GM21529 (cell line): ENCODE measurements around the gene PRKAR1B.

ENCODE experiments used
- ATAC-seq: cut with Tn5 transposase; IDR thresholded peaks from one replicate; pipeline ENCODE4 v1.9.1; 2021; ENCODE audit not compliant: unreplicated experiment

The PRKAR1B gene

DNA sequence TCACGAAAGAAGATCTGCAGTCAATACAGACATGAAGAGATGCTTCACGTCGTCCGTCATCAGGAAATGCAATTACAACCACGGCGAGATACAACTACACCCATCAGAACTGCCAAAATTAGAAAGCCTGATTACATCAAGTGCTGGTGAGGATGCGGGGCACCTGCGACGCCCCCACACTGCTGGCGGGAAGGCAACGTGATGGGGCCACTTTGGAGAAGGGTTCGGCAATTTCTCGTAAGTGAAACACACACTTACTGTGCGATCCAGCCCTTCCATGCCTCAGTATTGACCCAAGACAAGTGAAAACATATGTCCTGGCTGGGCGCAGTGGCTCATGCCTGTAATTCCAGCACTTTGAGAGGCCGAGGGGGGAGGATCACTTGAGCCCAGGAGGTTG is 181.6 kb downstream of the PRKAR1B start:
- ATAC-seq, result no peak

DNA sequence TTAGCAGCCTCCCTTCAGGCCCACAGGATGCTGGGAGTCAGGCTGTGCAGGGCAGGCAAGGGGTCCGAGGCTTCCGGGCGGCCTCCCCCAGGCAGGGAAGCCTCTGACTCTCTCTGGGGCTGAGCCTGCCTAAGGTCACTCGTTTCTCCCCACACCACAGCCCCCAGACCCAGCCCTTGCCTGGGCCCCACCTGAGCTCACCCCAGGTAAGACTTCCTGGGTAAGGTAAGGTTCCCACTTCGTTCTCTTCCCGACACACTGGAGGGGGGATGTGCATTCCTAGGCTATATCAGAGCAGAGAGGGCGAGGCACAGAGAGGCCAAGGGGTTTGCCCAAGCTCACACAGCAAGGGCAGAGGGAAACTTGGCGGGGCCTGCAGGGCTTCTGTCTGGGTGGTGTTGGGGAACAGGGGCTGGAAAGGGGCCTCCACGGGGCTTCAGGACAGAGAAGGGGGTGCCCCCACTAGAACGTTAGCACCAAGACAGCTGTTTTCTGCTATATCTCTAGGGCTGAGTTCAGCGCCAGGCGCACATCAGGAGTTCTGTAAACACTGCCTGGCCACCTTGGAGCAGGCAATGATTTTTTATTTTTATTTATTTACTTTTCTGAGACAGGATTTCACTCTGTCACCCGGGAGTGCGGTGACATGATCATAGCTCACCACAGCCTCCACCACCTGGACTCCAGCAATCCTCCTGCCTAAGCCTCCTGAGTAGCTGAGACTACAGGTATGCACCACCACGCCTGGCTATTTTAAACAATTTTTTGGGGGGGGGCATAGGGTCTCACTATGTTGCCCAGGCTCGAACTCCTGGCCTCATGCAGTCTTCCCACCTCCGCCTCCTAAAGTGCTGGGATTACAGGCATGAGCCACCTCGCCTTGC is 182.5 kb downstream of the PRKAR1B start:
- no peak for ATAC-seq

DNA sequence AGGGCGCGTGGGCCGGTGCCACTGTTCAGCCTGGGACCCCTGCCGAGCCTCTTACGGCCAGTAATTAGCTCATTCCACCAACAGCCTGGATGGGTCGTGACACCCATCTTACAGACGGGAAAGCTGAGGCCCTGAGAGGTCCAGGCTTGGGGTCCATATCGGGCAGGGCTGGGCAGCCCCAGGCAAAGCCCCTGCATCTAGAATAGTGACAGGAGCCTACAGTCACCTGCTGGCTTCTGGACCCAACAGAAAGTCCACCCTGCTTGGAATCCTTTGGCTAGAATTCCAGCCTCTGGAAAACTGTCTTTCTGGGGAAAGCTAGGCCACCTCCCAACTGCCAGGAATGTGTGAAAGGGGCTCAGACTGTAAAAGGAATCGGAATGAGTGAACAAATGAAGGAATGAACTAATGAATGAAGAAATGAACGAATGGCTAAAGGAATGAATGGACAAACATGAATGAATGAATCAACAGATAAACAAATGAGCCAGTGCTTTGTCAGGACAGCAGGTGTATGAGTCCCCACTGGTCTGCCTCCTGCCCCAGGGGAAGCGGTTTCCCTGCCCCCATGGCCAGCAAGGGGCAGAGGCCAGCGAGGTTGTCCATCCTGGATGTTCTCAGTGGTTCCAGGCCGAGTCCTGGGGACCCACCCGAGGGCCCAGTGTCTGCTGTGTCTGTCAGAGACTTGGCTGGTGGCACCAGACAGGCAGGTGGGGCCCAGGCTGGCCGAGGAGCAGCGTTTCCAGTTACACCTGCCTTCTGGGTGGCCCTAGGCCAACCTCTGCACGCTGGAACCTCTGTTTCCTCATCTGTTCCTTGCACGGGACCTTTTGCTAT is 183.4 kb downstream of the PRKAR1B start:
- ATAC-seq, result no peak

DNA sequence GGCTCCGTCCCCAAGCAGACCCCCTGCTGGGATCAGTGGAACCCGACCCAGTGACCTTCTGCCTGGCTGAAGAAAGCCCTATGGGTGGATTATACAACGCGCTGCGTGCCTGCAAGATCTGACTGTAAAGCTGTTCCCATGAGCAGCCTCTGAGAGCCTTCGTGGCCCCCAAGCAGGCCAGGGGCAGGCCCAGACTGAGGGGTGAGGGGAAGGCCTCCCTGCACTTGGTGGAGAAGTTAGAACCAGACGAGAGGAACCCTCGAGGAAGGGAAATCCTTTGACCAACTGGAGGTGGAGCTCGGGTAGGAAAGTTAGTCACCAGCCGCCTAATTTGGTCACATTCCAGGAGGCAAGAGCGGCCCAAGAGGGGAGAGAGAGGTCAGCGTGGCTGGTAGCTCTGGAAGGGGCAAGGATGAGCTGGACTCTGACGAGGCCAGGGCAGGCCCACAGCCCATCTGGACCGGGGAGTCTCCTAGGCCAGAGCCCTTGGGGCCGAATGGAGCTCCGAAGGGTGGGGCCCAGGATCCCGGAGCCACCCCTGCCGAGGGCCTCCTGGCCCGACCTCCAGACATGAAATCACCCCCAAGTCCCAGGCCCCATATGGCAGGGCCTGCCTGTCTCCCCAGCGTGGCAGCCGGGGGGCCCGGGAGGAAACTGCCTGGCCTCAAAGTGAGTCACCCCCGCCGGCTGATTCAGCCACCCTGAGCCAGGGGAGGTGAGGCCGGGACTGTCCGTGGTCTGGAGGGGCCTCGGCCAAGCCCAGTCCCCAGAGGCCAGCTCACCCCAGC is 184.2 kb downstream of the PRKAR1B start:
- ATAC-seq, result no peak

DNA sequence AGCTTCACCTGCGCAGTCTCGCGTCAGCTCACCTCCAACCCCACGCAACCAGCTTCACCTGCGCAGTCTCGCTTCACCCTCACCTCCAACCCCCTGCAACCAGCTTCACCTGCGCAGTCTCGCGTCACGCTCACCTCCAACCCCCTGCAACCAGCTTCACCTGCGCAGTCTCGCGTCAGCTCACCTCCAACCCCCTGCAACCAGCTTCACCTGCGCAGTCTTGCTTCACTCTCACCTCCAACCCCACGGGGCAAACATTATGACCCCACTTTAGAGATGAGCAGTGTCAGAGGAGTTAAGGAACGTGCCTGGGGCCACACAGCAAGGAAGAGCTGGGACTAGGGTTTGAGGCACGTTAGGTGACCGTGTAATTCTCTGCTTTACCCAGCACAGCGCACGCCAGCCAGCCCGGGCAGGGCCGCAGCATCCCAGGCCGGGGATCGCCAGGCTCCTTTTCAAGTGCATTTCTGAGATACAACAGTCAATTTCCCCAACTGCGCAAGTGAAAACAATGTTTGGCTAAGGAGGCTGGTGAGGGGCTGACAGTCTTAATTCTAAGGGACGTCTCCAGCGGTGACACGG is 184.9 kb downstream of the PRKAR1B start:
- ATAC-seq, result no peak

DNA sequence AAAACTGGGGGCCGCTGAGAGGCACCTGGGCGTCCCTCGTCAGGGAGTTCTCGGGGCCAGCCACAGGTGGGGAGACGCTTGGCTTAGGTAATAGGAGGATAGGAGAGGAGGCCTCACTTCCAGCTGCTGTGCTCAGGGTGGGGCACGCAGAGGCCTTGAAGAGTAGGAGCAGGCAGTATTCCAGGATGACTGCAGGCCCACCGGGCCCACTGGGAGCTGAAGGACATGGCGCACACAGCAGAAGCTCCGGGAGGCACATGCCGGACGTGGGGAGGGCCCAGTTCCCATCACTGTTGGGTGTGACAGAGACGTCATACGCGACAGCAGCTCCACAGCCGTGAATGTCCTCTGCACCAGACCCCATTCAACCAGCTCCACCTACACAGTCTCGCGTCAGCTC is 185.4 kb downstream of the PRKAR1B start:
- ATAC-seq, result no peak

DNA sequence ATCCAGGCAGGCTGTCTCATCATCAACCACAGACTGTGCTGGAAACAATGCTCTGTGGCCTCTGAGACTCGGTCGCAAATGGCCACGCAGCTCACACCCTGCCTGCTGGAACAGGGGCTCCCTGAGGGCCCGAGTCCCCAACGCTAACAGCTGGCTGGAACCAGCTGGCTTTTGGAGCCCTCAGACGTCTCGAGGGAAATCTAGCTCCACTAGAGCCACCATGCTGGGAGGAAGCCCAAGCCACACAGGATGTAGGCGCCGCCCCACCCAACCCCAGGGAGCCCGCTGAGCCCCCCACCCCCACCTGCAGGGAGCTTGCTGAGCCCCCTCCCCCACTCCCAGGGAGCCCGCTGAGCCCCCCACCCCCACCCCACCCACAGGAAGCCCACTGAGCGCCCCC is 186.1 kb downstream of the PRKAR1B start:
- no peak for ATAC-seq

DNA sequence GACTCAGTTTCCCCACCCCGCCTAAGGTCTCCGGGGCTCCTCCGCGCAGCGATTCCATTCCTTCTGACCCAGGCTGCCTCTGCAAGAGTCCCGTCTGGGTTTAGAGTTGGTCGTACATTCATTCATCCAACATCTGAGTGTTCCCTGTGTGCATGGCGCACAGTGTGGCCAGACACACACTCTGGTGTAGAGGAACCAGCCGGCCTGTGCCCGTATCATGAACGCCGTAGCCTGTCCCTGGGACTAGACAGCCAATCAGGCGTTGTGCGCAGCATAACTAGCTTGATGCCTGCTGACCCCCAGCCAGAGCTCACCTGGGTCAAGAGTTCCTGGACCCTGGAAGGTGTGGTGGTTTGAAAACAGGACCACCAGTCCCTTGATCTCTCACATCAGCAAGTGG is 186.5 kb downstream of the PRKAR1B start:
- ATAC-seq, result no peak

DNA sequence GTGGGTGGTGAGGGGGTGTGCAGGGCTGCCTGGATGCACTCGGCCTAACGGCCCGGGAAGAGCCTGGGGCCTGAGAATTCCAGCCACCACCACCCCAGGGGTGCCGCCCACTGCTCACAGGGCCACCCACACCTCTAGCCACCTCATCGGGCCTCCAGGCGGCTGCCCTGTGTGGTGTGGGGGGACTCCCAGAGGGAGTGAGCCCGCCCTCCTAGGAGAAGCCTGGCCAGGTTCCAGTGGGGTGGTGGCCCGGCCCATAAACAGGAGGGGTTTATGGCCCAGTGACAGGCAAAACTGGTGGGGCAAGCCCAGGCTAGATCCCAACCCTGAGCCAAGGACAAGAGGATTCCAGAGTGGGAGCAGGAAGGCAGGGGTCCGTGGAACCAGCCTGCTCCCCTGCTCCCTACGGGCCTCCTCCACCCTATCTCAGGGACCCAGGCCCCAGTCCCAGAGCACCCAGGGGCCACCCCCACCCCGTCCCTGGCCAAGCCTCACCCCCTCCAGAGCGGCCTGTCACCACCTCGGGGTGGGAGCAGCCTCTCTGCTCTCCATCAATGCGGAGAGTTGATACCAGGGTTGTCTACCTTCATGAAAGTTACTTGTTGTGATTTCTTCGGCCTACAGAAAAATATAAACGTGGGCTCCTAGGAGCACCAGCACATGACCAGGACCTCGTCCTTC is 187.2 kb downstream of the PRKAR1B start:
- ATAC-seq, result no peak

DNA sequence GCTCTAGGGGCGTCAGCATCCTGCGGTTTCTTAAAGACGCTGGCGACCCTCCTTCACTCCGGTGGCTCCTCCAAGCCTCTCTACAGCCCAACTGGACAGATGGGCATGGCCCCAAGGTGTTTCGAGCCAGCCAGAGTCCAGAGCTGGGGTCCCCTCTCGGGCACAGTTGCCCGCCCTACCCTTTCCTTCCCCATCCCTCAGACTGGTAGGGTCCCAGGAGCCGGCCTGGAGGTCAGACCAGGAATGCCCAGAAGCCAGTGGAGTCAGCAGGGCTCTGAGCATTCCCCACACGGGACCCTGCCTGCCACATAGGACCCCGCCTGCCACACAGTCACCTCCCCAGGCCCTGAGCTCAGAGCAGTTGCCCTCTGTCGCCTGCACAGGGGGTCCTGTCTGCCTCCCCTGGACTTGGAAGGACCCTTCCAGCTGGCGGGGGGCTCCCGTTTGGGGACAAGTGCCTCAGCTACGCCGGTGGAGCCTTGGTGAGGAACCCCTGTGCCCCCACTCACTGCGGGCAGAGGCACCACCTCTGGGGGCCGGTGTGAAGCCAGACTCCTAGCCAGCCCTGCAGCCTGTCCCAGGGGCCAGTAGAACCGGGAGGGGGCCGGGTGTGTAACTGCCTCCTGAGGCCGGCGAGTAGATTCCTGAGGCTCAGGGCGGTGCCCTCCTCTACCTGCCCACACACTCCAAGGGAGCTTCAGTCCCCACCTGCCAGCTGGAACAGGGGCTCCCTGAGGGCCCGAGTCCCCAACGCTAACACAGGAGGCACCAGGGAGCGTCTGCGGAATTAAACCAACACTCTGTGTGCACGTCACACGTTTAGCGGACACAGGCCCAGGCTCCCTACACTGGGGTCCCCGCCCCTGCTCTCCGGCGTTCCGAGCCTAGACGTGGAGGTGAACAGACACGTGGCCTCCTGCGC is 188.1 kb downstream of the PRKAR1B start:
- ATAC-seq, result no peak

DNA sequence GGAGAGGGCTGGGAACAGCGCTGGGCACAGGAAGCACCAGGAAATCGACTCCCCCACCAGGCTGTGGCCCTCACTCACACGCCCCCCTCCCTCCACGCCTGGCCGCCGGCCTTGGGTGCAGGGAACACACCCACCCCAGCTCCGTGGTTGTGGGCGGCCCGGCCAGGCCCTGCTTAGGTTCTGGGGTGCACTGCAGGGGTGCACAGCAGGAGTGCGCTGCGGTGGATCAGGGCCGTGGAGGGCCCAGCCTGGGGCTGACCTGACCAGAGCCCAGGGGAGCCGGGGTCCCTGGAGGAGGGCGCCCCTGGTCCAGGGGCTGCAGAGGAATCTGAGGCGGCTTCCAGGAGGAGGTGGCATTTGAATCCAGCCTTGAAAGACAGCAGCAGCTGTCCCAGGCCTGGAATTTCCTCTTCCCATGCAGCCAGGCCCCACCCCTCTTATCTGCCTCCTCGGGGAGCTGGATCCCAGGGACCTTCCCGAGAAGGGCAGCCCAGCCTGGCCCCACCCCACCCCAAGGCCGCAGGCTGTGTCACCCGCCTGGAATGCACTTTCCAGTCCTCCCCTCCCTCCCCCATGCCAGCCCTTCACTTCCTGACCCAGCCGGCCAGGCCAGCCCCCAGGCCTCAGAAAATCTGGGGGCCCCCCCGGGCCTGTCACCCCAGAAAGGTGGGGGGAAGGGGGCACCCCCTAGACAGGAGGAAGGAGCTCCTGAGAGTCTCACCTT is 189.0 kb downstream of the PRKAR1B start:
- no peak for ATAC-seq

DNA sequence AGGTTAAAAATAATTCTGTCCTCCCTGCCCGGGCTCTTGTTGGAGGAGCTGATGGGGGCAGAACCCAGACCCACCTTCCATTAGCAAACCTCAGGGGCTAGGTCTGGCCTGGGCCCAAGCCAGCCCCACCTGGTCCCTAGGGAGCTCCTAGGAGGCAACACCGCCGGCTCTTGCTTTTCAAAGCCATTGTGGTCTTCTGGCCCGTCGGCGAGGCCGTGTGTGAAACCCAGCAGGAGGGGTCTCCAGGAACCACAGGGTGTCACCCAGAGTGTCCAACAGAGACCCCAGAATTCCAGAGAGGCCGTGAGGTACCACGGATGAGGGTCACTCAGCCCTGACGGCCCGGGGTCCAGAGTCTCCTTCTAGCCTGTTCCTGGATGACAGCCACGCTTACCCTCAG is 190.8 kb downstream of the PRKAR1B start:
- ATAC-seq, result no peak

DNA sequence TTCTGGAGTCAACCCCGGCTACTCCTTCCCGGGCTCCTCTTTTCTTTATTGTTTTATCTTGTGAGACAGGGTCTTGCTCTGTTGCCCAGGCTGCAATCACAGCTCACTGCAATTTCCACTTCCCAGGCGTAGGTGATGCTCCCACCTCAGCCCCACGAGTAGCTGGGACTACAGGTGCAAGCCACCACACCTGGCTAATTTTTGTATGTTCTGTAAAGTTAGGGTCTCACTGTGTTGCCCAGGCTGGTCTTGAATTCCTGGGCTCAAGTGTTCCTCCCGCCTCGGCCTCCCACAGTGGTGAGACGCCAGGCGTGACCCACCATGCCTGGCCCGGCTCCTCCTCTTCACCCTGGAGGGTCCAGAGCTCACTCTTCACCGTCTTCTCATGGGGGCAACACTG is 192.1 kb downstream of the PRKAR1B start:
- ATAC-seq, result no peak

DNA sequence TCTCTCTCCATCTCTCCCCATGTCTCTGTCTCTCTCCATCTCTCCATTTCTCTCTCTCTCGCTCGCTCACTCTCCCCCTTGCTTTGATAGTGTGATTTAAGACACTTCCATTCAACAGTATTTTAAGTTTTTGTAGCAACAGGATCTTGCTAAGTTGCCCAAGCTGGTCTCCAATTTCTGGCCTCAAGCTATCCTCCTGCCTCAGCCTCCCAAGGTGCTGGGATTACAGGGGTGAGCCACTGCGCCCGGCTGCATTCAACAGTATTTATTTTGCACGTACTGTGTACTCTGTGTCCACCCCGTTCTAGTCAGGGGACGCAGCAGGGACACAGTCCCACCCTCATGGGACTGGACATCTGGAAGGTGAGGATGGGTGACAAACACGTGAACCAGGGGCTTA is 193.0 kb downstream of the PRKAR1B start:
- ATAC-seq, result no peak

DNA sequence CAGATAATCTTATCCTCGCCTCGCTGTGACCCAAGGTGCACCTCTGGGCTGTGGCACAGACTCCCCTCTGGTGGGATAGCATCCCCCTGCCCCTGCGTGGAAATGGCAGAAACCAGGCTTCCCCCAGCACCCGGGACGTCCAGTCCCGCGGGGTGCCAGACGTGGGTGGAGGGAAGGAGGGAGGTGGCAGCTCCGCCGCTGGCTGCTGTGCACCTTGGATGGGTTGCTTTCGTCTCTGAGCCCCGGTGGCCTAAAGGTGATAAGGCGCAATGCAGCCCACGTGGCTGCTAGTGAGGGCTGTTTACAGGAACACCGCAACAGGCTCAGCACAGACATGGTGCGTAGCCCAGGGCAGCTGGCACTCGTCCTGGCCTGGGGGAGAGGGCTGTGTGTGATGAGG is 193.8 kb downstream of the PRKAR1B start:
- ATAC-seq, result no peak

DNA sequence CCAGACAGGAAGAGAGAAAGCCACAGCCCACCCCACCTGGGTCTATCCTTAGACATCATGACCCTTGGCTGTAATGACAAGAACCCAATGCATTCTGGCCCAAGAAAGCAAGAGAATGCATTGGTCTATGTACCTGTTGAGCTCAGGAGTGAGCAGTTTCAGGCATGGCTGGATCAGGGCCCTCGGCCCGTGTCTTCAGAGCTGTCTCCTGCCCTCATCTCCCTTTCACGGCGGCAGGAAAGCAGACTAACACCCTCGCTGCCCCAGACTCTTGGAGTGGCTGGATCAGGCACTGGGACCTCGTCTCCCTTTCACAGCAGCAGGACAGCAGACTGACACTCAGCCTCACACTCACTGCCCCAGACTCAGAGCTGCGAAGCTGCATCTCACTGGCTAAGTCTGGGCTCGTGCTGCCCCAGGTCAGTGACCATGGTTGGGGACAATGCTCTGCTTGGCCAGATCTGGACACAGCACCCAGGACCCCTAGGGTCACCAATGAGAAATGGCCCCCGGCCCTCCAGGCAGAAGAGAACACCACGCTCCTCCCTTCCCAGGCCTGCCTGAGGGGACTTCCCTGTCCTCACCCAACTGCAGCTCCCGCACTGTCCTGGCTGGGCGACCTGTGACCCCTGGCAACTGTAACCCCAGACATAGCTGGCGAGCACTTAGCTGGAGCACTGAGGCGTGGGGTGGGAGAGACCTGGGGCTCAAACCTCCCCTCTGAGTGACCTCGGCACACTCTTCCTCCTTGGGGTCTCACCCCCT is 194.5 kb downstream of the PRKAR1B start:
- no peak for ATAC-seq

DNA sequence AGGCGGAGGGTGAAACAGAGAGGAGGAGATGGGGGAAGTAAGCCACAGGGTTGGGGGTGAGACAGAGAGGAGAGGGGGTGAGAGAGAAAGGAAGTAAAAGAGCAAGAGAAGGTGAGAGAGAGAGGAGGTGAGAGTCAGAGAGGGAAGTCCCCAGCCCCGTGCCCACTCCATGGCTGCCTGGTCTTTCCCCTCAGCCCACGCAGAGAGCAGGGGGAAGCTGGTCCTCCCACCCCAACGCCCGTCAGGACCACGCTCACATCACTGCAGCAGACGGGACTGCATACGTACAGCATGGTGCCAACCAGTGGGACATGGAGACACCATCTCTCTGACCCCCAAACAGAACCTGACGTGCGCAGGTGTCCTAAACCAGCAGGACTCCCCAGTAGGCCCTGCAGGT is 195.3 kb downstream of the PRKAR1B start:
- ATAC-seq, result no peak

DNA sequence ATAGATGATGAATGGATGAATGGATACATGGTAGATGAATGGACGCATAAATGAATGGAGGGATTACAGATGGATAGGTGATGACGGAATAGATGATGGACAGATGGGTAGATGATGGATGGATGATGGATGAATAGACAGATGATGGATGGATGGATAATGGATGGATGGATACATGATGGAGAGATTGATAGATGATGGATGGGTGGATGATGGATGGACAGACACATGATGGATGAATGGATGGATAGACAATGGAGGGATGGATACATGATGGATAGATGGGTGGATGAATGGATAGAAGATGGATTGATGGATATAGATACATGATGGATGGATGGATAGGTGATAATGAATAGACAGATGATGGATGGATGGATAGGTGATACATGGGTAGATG is 198.6 kb downstream of the PRKAR1B start:
- no peak for ATAC-seq
